Measurements from ENCODE around the gene ZNF385D. TPM values are rescaled to one million over a fixed set of nuclear protein-coding genes. Genes with fewer than 3 reads are reported as not detected.
"Not testable (repeated sequence)": the region's sequence is repeated elsewhere in the genome, so short reads cannot be mapped to it uniquely, and the experiment has no call there.

Gene ZNF385D
- total and polyA plus RNA-seq, 5 donors from 2014 or later, result 2.7 TPM; not detected in 4

GRCh38 chr3:21405671-21406667, 345.0 kb downstream of the ZNF385D start:
- Histone ChIP-seq H3K4me1 (ENCODE audit: control insufficient read depth, insufficient read depth, low read length, poor library complexity, severe bottlenecking) (no peaks in the 10 kb centered on the region), H3K36me3 (ENCODE audit: control insufficient read depth, insufficient read depth, low read length) (no peaks in the 10 kb centered on the region), H3K4me3 (ENCODE audit: low read depth, low read length) (no peak overlapping the region), H3K27ac (ENCODE audit: insufficient read depth, low read length, poor library complexity, severe bottlenecking) (no peak overlapping the region), H3K9me3 (ENCODE audit: control insufficient read depth in 2 of 2, low read length in 2 of 2) (peaks cover 0 to 2% of the 10 kb centered on the region in 2 experiments), H3K27me3 (ENCODE audit: control insufficient read depth, insufficient read depth, low read length) (no peaks in the 10 kb centered on the region)
- Mint-ChIP-seq H3K36me3 (no peaks in the 10 kb centered on the region), H3K9me3 (peaks cover 6 to 22% (median 12%) of the 10 kb centered on the region in 7 donors), H3K27ac (no peak overlapping the region), H3K4me3 (no peak overlapping the region), H3K4me1 (peaks cover 0 to 5% (median 0%) of the 10 kb centered on the region in 4 donors), H3K27me3 (no peaks in the 10 kb centered on the region)
- ATAC-seq (ENCODE audit: low read depth in 2 of 2) (no peak), DNase-seq (no peak)

GRCh38 chr3:21398461-21398860, 352.5 kb downstream of the ZNF385D start:
- H3K27me3 Mint-ChIP-seq, result no peaks in the 10 kb centered on the region
- ATAC-seq (ENCODE audit: low read depth in 2 of 2), result no peak
- no peak for DNase-seq
- no peaks in the 10 kb centered on the region for H3K4me1 Mint-ChIP-seq
- H3K4me3 ChIP-seq (ENCODE audit: low read depth, low read length), result no peak overlapping the region
- H3K36me3 ChIP-seq (ENCODE audit: control insufficient read depth, insufficient read depth, low read length), result no peaks in the 10 kb centered on the region
- H3K9me3 Mint-ChIP-seq, result peaks cover 0 to 33% (median 6%) of the 10 kb centered on the region in 7 donors
- H3K9me3 ChIP-seq (ENCODE audit: control insufficient read depth in 2 of 2, low read length in 2 of 2), result peaks cover 6 to 10% of the 10 kb centered on the region in 2 experiments
- H3K27ac ChIP-seq (ENCODE audit: insufficient read depth, low read length, poor library complexity, severe bottlenecking), result no peak overlapping the region
- no peaks in the 10 kb centered on the region for H3K4me1 ChIP-seq (ENCODE audit: control insufficient read depth, insufficient read depth, low read length, poor library complexity, severe bottlenecking)
- H3K4me3 Mint-ChIP-seq, result no peak overlapping the region
- no peak overlapping the region for H3K27ac Mint-ChIP-seq
- H3K36me3 Mint-ChIP-seq, result no peaks in the 10 kb centered on the region
- no peaks in the 10 kb centered on the region for H3K27me3 ChIP-seq (ENCODE audit: control insufficient read depth, insufficient read depth, low read length)

DNA sequence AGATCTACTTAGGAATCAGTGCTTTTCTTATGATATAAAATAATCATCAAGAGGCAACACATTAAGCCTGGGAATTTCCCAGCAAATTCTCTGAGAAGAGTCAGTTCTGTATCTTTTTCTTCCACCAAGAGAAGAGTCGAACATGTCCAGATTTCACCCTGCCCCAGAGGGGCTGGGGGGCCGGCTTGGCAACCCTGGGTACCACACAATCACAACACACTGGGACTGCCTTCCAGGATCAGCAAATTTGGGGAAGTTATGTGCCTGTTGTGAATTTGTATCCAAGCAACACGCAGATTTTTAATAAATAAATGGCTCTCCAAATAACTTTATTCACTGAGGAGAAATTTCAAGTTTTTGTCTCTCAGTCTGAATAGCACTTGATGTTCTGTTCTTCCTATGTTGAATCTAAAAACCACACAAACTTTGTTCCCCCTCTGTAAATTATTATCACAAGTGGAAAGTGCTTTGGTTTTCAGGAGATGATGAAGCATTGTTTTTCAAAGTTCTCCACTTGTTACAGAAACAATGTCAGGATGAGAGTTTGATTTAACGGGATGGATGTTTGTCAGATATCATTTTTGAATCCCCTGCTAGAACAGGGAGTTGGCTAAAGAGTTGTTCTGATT, 357.2 kb downstream of the ZNF385D start:
- Histone ChIP-seq H3K36me3 (ENCODE audit: control insufficient read depth, insufficient read depth, low read length) (no peaks in the 10 kb centered on the region), H3K27ac (ENCODE audit: insufficient read depth, low read length, poor library complexity, severe bottlenecking) (no peak overlapping the region), H3K27me3 (ENCODE audit: control insufficient read depth, insufficient read depth, low read length) (no peaks in the 10 kb centered on the region), H3K4me3 (ENCODE audit: low read depth, low read length) (no peak overlapping the region), H3K4me1 (ENCODE audit: control insufficient read depth, insufficient read depth, low read length, poor library complexity, severe bottlenecking) (no peaks in the 10 kb centered on the region), H3K9me3 (ENCODE audit: control insufficient read depth in 2 of 2, low read length in 2 of 2) (peaks cover 2 to 4% of the 10 kb centered on the region in 2 experiments)
- Mint-ChIP-seq H3K27me3 (no peaks in the 10 kb centered on the region), H3K9me3 (peaks cover 0 to 22% (median 3%) of the 10 kb centered on the region in 7 donors), H3K36me3 (no peaks in the 10 kb centered on the region), H3K4me1 (no peaks in the 10 kb centered on the region), H3K4me3 (no peak overlapping the region), H3K27ac (no peak overlapping the region)
- no peak for ATAC-seq (ENCODE audit: low read depth in 2 of 2)
- no peak for DNase-seq

GRCh38 chr3:21392526-21392925, 358.5 kb downstream of the ZNF385D start:
- Mint-ChIP-seq H3K27me3 (no peaks in the 10 kb centered on the region), H3K27ac (no peak overlapping the region), H3K36me3 (no peaks in the 10 kb centered on the region), H3K4me1 (no peaks in the 10 kb centered on the region), H3K9me3 (peaks cover 0 to 30% (median 4%) of the 10 kb centered on the region in 7 donors), H3K4me3 (no peak overlapping the region)
- no peaks in the 10 kb centered on the region for H3K36me3 ChIP-seq (ENCODE audit: control insufficient read depth, insufficient read depth, low read length)
- no peaks in the 10 kb centered on the region for H3K27me3 ChIP-seq (ENCODE audit: control insufficient read depth, insufficient read depth, low read length)
- ATAC-seq (ENCODE audit: low read depth in 2 of 2) (no peak), DNase-seq (no peak)
- no peaks in the 10 kb centered on the region for H3K9me3 ChIP-seq (ENCODE audit: control insufficient read depth in 2 of 2, low read length in 2 of 2)
- H3K4me3 ChIP-seq (ENCODE audit: low read depth, low read length), result no peak overlapping the region
- no peaks in the 10 kb centered on the region for H3K4me1 ChIP-seq (ENCODE audit: control insufficient read depth, insufficient read depth, low read length, poor library complexity, severe bottlenecking)
- no peak overlapping the region for H3K27ac ChIP-seq (ENCODE audit: insufficient read depth, low read length, poor library complexity, severe bottlenecking)

DNA sequence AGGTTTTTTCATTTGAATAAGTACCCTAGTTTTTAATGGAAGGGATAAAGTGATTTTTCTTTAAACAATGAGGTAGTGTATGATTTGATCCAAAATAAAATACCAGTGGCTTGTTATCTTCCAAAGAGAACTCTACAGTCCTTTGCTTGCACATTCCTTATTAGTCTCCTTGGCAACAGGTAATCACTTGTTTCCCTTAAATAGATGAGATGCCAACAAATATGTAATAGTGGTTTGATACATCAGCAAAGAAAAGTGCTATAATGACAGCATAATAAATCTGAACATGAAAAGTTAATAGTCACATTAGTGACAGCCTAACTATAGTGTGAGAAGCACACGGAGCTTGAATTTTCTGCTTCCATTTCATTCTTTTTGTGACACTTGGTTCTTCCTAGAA, 360.2 kb downstream of the ZNF385D start:
- H3K4me3 Mint-ChIP-seq, result no peak overlapping the region
- Histone ChIP-seq H3K27me3 (ENCODE audit: control insufficient read depth, insufficient read depth, low read length) (no peaks in the 10 kb centered on the region), H3K4me1 (ENCODE audit: control insufficient read depth, insufficient read depth, low read length, poor library complexity, severe bottlenecking) (no peaks in the 10 kb centered on the region), H3K36me3 (ENCODE audit: control insufficient read depth, insufficient read depth, low read length) (no peaks in the 10 kb centered on the region), H3K9me3 (ENCODE audit: control insufficient read depth in 2 of 2, low read length in 2 of 2) (no peaks in the 10 kb centered on the region), H3K27ac (ENCODE audit: insufficient read depth, low read length, poor library complexity, severe bottlenecking) (no peak overlapping the region), H3K4me3 (ENCODE audit: low read depth, low read length) (no peak overlapping the region)
- H3K9me3 Mint-ChIP-seq, result peaks cover 3 to 37% (median 4%) of the 10 kb centered on the region in 7 donors
- no peaks in the 10 kb centered on the region for H3K27me3 Mint-ChIP-seq
- no peaks in the 10 kb centered on the region for H3K4me1 Mint-ChIP-seq
- no peak overlapping the region for H3K27ac Mint-ChIP-seq
- ATAC-seq (ENCODE audit: low read depth in 2 of 2), result no peak
- no peaks in the 10 kb centered on the region for H3K36me3 Mint-ChIP-seq
- DNase-seq, result no peak

GRCh38 chr3:21390136-21390535, 360.9 kb downstream of the ZNF385D start:
- peaks cover 4 to 40% (median 7%) of the 10 kb centered on the region in 7 donors for H3K9me3 Mint-ChIP-seq
- no peak overlapping the region for H3K4me3 Mint-ChIP-seq
- no peaks in the 10 kb centered on the region for H3K36me3 Mint-ChIP-seq
- no peak overlapping the region for H3K4me3 ChIP-seq (ENCODE audit: low read depth, low read length)
- no peak overlapping the region for H3K27ac ChIP-seq (ENCODE audit: insufficient read depth, low read length, poor library complexity, severe bottlenecking)
- H3K27me3 Mint-ChIP-seq, result no peaks in the 10 kb centered on the region
- no peaks in the 10 kb centered on the region for H3K36me3 ChIP-seq (ENCODE audit: control insufficient read depth, insufficient read depth, low read length)
- ATAC-seq (ENCODE audit: low read depth in 2 of 2), result no peak
- no peaks in the 10 kb centered on the region for H3K4me1 Mint-ChIP-seq
- no peaks in the 10 kb centered on the region for H3K9me3 ChIP-seq (ENCODE audit: control insufficient read depth in 2 of 2, low read length in 2 of 2)
- no peak for DNase-seq
- H3K4me1 ChIP-seq (ENCODE audit: control insufficient read depth, insufficient read depth, low read length, poor library complexity, severe bottlenecking), result no peaks in the 10 kb centered on the region
- no peaks in the 10 kb centered on the region for H3K27me3 ChIP-seq (ENCODE audit: control insufficient read depth, insufficient read depth, low read length)
- no peak overlapping the region for H3K27ac Mint-ChIP-seq

DNA sequence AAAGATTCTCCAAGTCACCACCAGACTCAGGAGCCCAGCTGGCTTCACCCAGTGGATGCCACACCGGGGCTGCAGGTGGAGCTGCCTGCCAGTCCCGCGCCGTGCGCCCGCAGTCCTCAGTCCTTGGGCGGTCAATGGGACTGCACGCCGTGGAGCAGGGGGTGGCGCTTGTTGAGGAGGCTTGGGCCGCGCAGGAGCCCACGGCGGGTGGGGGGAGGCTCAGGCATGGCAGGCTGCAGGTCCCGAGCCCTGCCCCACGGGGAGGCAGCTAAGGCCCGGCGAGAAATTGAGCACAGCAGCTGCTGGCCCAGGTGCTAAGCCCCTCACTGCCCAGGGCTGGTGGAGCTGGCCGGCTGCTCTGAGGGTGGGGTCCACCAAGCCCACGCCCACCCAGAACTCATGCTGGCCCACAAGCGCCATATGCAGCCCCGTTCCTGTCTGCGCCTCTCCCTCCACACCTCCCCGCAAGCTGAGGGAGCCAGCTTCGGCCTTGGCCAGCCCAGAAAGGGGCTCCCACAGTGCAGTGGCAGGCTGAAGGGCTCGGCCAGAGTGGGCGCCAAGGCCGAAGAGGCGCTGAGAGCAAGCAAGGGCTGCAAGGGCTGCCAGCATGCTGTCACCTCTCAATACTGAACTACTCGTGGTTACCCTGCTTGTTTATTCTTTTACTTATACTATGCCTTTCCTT, 363.7 kb downstream of the ZNF385D start:
- H3K4me1 Mint-ChIP-seq; H3K4me3 ChIP-seq (ENCODE audit: low read depth, low read length); H3K27me3 ChIP-seq (ENCODE audit: control insufficient read depth, insufficient read depth, low read length); H3K27me3 Mint-ChIP-seq; H3K9me3 ChIP-seq (ENCODE audit: control insufficient read depth in 2 of 2, low read length in 2 of 2); H3K27ac Mint-ChIP-seq; ATAC-seq (ENCODE audit: low read depth in 2 of 2); H3K36me3 Mint-ChIP-seq; H3K36me3 ChIP-seq (ENCODE audit: control insufficient read depth, insufficient read depth, low read length); H3K4me3 Mint-ChIP-seq; H3K27ac ChIP-seq (ENCODE audit: insufficient read depth, low read length, poor library complexity, severe bottlenecking); H3K4me1 ChIP-seq (ENCODE audit: control insufficient read depth, insufficient read depth, low read length, poor library complexity, severe bottlenecking); DNase-seq: not testable (repeated sequence)
- peaks cover 1 to 36% (median 8%) of the 10 kb centered on the region in 7 donors for H3K9me3 Mint-ChIP-seq

Data from CD4-positive, CD25-positive, alpha-beta regulatory T cell (primary cell).